ENCODE data around the gene BAIAP2L1. TPM values are rescaled to one million over a fixed set of nuclear protein-coding genes. Genes with fewer than 3 reads are reported as not detected.

The BAIAP2L1 gene
- polyA plus RNA-seq, 3 donors: 11.8 to 19.3 (median 15.0) TPM

GRCh38 chr7:98365863-98366561 lies 34.9 kb downstream of the BAIAP2L1 start:
- DNase-seq (ENCODE audit: extremely low read depth in 1 of 11, low read depth in 9 of 11, low spot score in 4 of 11): no peak

DNA sequence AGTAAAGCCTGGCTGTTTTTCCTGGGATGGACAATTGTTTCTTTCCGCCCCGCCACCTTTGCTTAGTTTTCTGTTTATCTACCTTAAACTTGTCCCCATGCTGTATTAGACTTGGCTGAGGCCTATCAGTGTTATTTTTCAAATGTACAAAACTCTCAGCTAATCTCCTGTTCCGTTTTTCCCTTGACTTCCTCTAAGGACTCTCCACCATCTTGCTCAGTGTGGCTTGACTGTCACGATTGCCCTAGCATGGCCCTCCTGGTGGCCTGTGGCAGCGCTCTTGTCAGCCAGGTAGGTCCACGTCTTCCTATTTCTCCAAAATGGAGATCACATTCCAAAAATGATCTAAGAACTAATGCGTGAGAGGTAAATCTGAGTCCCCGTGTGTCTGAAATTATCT lies 36.7 kb downstream of the BAIAP2L1 start:
- DNase-seq (ENCODE audit: extremely low read depth in 1 of 11, low read depth in 9 of 11, low spot score in 4 of 11): no peak

DNA sequence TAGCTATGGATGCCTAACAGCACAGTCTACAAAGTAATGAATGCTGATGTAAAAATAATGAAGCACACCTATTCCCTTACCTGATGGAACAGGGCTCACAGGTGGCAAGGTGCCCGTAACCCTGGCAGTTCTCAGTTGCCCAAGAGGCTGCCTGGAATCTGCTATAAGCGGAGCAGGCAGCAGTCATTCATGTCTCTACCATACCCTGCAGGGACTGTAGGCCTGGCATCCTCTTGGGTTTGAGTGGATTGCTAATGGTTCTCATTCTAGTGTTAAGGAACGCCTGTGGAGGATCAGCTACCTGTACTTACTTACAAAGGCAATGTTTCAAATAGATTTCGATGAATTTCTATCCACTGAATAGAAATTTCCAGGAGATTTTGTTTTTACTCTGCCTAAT lies 38.4 kb downstream of the BAIAP2L1 start:
- no peak for DNase-seq (ENCODE audit: extremely low read depth in 1 of 11, low read depth in 9 of 11, low spot score in 4 of 11)

DNA sequence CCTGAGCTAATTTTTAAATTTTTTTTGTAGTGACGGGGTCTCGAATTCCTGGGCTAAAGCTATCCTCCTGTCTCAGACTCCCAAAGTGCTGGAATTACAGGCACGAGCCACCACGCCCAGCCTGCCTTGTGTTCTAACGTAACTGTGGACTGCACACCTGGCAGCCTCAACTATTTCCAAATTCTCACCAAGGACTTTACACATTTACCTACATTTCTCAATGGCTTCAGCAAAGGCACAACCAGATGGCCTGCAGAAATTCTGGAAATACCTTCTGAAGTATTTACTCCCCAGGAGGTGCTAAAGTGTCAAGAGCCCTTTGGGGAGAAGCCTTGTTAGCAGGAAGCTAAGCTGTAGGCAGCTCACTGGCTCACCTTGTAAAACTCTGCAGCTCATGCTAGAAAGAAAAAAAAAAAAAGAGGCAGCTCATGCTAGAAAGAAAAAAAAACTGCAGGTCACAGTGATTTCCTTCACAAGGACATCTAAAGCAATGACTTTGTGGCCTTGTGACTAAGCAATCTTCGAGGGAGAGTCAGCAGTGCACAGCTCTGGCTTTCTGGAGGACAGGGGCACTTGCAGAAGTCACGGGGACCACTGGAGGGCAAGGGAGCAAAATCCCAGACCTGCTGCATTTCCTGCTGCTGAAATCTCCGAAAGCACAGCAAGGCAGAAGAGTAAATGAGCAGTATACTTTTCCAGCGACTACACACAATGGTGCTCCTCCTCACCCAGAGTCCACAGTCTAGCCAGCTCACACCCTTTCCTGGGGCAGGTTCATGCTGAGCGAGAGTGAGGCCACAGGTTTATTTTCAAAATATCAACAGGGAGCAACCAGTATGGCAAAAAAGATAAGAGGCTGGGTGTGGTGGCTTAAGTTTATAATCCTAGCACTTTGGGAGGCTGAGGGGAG lies 40.4 kb downstream of the BAIAP2L1 start:
- no peak for DNase-seq (ENCODE audit: extremely low read depth in 1 of 11, low read depth in 9 of 11, low spot score in 4 of 11)

GRCh38 chr7:98359395-98359794 lies 41.5 kb downstream of the BAIAP2L1 start:
- no peak for DNase-seq (ENCODE audit: extremely low read depth in 1 of 11, low read depth in 9 of 11, low spot score in 4 of 11)

GRCh38 chr7:98358706-98359105 lies 42.2 kb downstream of the BAIAP2L1 start:
- no peak for DNase-seq (ENCODE audit: extremely low read depth in 1 of 11, low read depth in 9 of 11, low spot score in 4 of 11)

DNA sequence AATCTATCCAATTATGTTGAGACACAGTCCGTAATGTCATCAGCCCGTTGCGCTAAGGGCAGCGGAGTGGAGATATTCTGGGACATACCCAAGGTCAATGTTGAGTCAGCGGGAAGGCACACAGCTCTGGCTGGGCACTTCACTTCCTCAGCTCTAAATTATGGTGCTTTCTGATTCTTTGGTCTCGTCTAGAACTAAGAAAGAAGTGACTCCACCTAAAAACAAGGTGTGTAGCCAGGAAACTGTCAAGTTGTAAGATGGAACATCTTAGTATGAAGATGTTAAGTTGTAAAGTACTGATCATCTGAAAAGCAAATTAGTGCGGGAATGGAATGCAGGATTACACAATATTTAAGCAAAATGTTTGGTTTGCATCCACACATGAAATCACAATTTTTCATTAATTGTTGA lies 43.1 kb downstream of the BAIAP2L1 start:
- DNase-seq (ENCODE audit: extremely low read depth in 1 of 11, low read depth in 9 of 11, low spot score in 4 of 11): no peak

- DNase-seq (ENCODE audit: extremely low read depth in 1 of 11, low read depth in 9 of 11, low spot score in 4 of 11): no peak
Observed at GRCh38 chr7:98355250-98355538, 45.7 kb downstream of the BAIAP2L1 start.

GRCh38 chr7:98354511-98355249 lies 46.2 kb downstream of the BAIAP2L1 start:
- no peak for DNase-seq (ENCODE audit: extremely low read depth in 1 of 11, low read depth in 9 of 11, low spot score in 4 of 11)

GRCh38 chr7:98354052-98354451 lies 46.8 kb downstream of the BAIAP2L1 start:
- no peak for DNase-seq (ENCODE audit: extremely low read depth in 1 of 11, low read depth in 9 of 11, low spot score in 4 of 11)

GRCh38 chr7:98352621-98353020 lies 48.3 kb downstream of the BAIAP2L1 start:
- DNase-seq (ENCODE audit: extremely low read depth in 1 of 11, low read depth in 9 of 11, low spot score in 4 of 11): no peak

DNA sequence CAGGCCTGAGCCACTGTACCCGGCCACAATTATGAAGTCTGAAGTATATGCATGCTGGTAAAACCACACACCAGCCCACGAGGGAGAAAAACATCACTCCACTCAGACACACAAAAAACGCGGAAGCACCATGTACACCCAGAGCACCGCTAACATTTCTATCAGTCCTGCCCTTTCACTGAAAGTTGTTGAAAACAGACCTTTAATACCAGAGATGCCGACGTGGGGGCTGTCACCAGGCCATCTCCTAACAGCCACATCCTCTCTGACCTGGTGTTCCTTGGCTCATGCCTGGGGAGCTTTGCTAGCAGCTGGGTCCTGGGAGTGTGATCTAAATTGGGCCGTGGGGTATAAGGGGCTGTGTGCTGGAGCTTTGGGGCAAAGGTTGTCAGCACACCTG lies 49.8 kb downstream of the BAIAP2L1 start:
- DNase-seq (ENCODE audit: extremely low read depth in 1 of 11, low read depth in 9 of 11, low spot score in 4 of 11): no peak

DNA sequence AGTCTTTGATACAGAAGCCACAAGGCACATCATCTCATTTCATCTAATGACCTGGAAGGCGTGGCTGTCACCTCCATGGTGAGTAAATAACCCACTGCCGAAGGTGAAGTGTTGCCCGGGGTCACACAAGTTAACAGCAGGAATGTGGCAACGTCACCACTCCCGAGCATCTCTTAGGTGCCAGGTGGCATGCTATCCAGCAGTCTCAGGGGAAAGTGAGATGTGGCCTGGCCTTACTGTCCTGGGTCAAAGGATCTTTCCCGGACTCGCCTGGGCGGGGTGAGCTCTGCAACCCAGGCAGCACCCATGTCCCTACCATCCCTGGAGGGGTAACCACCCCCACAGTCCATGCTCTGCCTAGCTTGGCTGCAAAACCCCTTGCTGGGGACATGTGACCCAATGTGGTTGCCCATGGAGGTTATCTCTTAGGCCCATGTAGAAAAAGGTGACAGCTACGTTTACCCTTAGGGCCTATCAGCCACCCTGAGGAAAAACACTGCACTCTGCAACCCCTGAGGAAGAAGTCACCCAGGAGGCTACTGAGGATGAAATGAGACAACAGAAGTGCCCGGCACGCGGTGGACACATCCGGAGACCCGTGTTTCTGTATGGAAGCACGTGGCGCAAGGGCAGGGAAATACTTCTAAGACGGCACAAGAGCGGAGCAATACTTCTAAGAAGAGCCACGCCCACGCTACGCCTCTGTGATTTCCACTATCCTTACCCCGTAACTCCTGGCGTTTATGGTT lies 52.0 kb downstream of the BAIAP2L1 start:
- DNase-seq (ENCODE audit: extremely low read depth in 1 of 11, low read depth in 9 of 11, low spot score in 4 of 11): no peak

- no peak for DNase-seq (ENCODE audit: extremely low read depth in 1 of 11, low read depth in 9 of 11, low spot score in 4 of 11)
Observed at GRCh38 chr7:98346515-98347069, 54.3 kb downstream of the BAIAP2L1 start.

GRCh38 chr7:98341106-98341505 lies 59.8 kb downstream of the BAIAP2L1 start:
- no peak for DNase-seq (ENCODE audit: extremely low read depth in 1 of 11, low read depth in 9 of 11, low spot score in 4 of 11)

- DNase-seq (ENCODE audit: extremely low read depth in 1 of 11, low read depth in 9 of 11, low spot score in 4 of 11): no peak
Observed at GRCh38 chr7:98339043-98339442, 61.8 kb downstream of the BAIAP2L1 start.

- no peak for DNase-seq (ENCODE audit: extremely low read depth in 1 of 11, low read depth in 9 of 11, low spot score in 4 of 11)
Observed at GRCh38 chr7:98338441-98338840, 62.4 kb downstream of the BAIAP2L1 start.

DNA sequence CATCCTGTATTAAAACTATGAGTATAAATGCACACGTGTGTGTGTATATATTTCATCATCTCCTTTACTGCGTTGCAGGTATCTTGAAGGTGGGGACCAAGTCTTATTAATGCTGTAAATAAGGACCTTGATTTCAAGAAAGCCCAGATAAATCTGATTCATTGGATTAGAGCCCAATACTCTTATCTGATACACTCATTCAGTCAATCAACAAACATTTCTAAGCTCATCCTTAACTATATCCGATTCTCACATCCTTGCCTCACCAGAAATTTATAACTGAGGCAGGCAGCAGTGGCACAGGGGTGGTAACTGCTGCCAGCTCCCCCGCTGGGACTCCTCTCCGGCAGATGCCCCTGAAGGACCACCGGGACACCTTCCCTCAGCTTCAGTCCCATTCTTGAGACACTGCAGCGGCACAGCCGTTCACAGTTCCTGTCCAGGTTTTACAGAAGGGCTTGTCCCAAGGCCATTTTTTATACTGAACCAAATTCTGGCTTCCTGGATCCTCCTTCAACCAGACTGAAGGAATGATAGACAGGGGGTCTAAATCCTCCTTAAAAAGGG lies 65.4 kb downstream of the BAIAP2L1 start:
- DNase-seq (ENCODE audit: extremely low read depth in 1 of 11, low read depth in 9 of 11, low spot score in 4 of 11): no peak

- no peak for DNase-seq (ENCODE audit: extremely low read depth in 1 of 11, low read depth in 9 of 11, low spot score in 4 of 11)
Observed at GRCh38 chr7:98334081-98334480, 66.8 kb downstream of the BAIAP2L1 start.

Measured in renal cortex interstitium (tissue), 11 donors.